Esophagus muscularis mucosa (tissue), 4 donors: ENCODE measurements around the gene FSD2. TPM values are rescaled to one million over a fixed set of nuclear protein-coding genes. Genes with fewer than 3 reads are reported as not detected.
A peak's percentile ranks its signal among the peaks of the same experiment; 100 is the strongest.

Experiments used
- DNase-seq: peaks from one replicate; pipeline ENCODE4 v3.0.0-alpha.2; 2017; ENCODE audit errors: extremely low spot score
- H3K27ac ChIP-seq, 4 donors: fragments of 200-600 bp; sonication (generic); replicated peaks in 1 of 4; 1 replicate in 3 of 4; 2 replicates in 1 of 4; pipeline ENCODE4 v1.5.1; 2016 to 2019; ENCODE audit warnings: mild to moderate bottlenecking in 1 of 4
- H3K27me3 ChIP-seq, 4 donors: fragments of 200-600 bp; sonication (generic); one replicate each; pipeline versions ENCODE4 v1.5.1 to v1.6.0; 2016 to 2019
- H3K36me3 ChIP-seq, 4 donors: fragments of 200-600 bp; sonication (generic); one replicate each; pipeline ENCODE4 v1.5.1; 2016 to 2019
- H3K4me1 ChIP-seq, 4 donors: fragments of 200-600 bp; sonication (generic); one replicate each; pipeline ENCODE4 v1.5.1; 2016 to 2019
- H3K4me3 ChIP-seq, 4 donors: fragments of 200-600 bp; sonication (generic); 1 replicate in 2 of 4; 2 replicates in 2 of 4; pipeline ENCODE4 v1.5.1; 2016 to 2019; ENCODE audit warnings: mild to moderate bottlenecking in 4 of 4, moderate library complexity in 1 of 4
- H3K9me3 ChIP-seq, 4 donors: fragments of 200-600 bp; sonication (generic); 1 replicate in 3 of 4; 2 replicates in 1 of 4; pipeline ENCODE4 v1.5.1; 2016 to 2019
- EP300 ChIP-seq: sonication (generic); formaldehyde crosslinking; IDR thresholded peaks from one replicate; pipeline ENCODE4 v1.6.1; 2017; ENCODE audit warnings: antibody characterized with exemption
- POLR2A ChIP-seq: fragments of 450-650 bp; IDR thresholded peaks from one replicate; pipeline ENCODE4 v1.6.1; 2017; ENCODE audit warnings: antibody characterized with exemption, moderate library complexity, mild to moderate bottlenecking, low read depth
- POLR2AphosphoS5 ChIP-seq, 2 donors: sonication (generic); formaldehyde crosslinking; IDR thresholded peaks; one replicate each; pipeline ENCODE4 v1.6.1; 2017; ENCODE audit warnings: antibody characterized with exemption in 2 of 2
- WGBS: methylation state at CpG from one replicate; pipeline ENCODE4 v1.1.5; 2018; 5-methylcytosine and 5-hydroxymethylcytosine counted together
- intact Hi-C: fragments of 100-400 bp; cut with DNase I; formaldehyde crosslinking; loops from one replicate; pipeline ENCODE4 v1.15.1; 2023
- total RNA-seq, 4 donors: library from RNA; depleted of rRNA; stranded (reverse); fragments of >200 nt; gene quantifications; one replicate each; pipeline versions ENCODE4 v1.1.0 to v1.2.1, GENCODE V29; 2016
- TF ChIP-seq, protein P1 (sequence below), 3 experiments: fragments of 200-600 bp in 2 of 3; fragments of 450-650 bp in 1 of 3; sonication (generic) in 2 of 3; IDR thresholded peaks; one replicate each; pipeline ENCODE4 v1.5.1; 2017 to 2019; ENCODE audit warnings: antibody characterized with exemption in 3 of 3, mild to moderate bottlenecking in 2 of 3, moderate library complexity in 1 of 3

FSD2 gene
- total RNA-seq, 4 donors from 2014 or later = not detected

DNA sequence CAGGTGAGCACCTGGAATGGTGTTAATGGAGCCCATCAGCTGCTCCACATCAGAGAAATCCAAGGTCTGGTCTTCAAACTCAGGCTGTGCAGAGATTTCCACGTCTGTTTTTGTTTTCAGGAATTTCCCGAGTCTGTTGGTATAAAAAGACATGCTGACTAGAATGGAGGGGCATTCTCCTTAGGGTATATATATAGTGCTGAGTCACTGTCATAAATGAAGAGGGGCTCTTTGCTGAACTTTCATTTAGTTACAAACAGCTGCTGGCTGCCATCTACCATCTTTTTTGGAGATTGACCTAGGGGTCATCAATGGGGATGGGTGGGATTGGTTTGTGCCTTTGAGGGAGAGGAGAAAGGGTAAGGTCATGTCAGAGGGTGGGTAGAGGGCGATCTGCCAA is 27.1 kb downstream of the FSD2 start:
- TF ChIP-seq, protein P1, sequence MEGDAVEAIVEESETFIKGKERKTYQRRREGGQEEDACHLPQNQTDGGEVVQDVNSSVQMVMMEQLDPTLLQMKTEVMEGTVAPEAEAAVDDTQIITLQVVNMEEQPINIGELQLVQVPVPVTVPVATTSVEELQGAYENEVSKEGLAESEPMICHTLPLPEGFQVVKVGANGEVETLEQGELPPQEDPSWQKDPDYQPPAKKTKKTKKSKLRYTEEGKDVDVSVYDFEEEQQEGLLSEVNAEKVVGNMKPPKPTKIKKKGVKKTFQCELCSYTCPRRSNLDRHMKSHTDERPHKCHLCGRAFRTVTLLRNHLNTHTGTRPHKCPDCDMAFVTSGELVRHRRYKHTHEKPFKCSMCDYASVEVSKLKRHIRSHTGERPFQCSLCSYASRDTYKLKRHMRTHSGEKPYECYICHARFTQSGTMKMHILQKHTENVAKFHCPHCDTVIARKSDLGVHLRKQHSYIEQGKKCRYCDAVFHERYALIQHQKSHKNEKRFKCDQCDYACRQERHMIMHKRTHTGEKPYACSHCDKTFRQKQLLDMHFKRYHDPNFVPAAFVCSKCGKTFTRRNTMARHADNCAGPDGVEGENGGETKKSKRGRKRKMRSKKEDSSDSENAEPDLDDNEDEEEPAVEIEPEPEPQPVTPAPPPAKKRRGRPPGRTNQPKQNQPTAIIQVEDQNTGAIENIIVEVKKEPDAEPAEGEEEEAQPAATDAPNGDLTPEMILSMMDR (IDR thresholded peaks at IDR 0.05) = no peak
- TF ChIP-seq EP300 (no peak), POLR2A (no peak), POLR2AphosphoS5 (IDR thresholded peaks at IDR 0.05) (no peak)
- DNase-seq = peak; percentile 21
- Histone ChIP-seq H3K9me3 (no peaks in the 10 kb centered on the region), H3K36me3 (peaks cover 0 to 11% (median 0%) of the 10 kb centered on the region in 4 donors), H3K27me3 (no peaks in the 10 kb centered on the region), H3K4me1 (no peaks in the 10 kb centered on the region), H3K4me3 (no peak overlapping the region), H3K27ac (no peak overlapping the region)
- intact Hi-C loops = no loop called here
- WGBS = 85% methylated on average over 3 of the region's 3 CpGs

DNA sequence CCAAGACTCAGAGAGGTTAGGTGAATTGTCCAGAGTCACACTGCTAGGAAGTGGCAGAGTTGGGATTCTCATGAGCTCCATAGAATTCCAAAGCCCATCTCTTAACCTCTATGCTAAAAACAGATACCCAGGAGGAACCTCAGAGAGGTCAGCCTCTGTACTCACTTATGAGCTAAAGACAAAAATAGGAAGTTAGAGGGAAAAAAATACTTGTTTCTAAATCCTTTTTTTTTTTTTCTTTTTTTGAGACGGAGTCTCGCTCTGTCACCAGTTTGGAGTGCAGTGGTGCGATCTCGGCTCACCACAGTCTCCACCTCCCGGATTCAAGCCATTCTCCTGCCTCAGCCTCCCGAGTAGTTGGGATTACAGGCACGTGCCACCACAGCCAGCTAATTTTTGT is 31.4 kb downstream of the FSD2 start:
- no peak overlapping the region for H3K4me3 ChIP-seq
- no peak for DNase-seq
- TF ChIP-seq EP300 (no peak), POLR2A (no peak)
- TF ChIP-seq, protein P1 (IDR thresholded peaks at IDR 0.05) = no peak
- intact Hi-C loops = no loop called here
- WGBS = 65% methylated on average over 7 of the region's 7 CpGs
- no peak overlapping the region for H3K27ac ChIP-seq
- H3K36me3 ChIP-seq = peaks cover 0 to 28% (median 0%) of the 10 kb centered on the region in 4 donors
- H3K9me3 ChIP-seq = no peaks in the 10 kb centered on the region
- H3K27me3 ChIP-seq = no peaks in the 10 kb centered on the region
- no peaks in the 10 kb centered on the region for H3K4me1 ChIP-seq

DNA sequence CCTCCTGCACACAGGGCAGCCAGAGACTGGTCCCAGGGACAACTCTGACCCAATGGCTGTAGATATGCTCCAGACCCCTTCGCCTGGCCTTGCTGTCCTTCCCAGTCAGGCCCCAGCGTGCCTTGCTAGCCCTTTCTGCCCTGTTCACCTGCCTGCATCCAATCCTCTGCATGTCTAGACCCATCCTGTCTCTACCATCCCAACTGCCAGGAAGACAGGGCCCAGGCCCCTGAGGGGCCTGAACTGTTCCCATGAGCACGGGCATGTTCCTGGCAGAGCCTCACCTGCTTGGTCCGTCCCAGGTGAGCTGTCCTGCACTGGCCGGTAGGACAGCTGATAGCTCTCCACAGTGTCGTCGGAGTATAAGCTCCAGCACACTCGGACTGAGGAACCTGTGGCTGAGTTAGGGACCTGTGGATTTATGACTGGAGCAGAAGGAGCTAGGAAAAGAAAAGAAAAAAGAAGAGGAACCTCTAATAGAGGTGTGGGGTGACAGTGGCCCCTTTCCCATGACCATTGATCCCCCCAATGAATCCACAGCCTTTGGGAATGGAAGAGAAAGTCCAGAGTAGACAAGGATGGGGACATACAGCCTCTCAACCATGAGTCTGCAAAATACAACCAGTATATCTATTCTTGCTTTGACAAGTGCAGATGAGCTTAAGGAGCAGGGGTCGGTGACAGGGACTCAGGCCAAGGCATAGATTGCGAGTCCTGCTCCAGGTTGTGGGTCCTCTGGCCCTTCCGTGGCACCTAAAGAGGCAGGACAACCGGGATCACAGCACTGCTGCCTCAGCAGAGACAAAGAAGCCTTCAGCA is 33.9 kb downstream of the FSD2 start:
- 89% methylated on average over 11 of the region's 12 CpGs for WGBS
- peak; percentile 80 for DNase-seq
- TF ChIP-seq, protein P1 (IDR thresholded peaks at IDR 0.05) = no peak
- TF ChIP-seq POLR2A (no peak), POLR2AphosphoS5 (IDR thresholded peaks at IDR 0.05) (no peak), EP300 (no peak)
- H3K4me3 ChIP-seq = no peak overlapping the region
- no peak overlapping the region for H3K27ac ChIP-seq
- H3K9me3 ChIP-seq = no peaks in the 10 kb centered on the region
- intact Hi-C loops = no loop called here
- H3K36me3 ChIP-seq = peaks cover 0 to 20% (median 3%) of the 10 kb centered on the region in 4 donors
- H3K27me3 ChIP-seq = no peaks in the 10 kb centered on the region
- H3K4me1 ChIP-seq = peaks cover 0 to 4% (median 0%) of the 10 kb centered on the region in 4 donors

DNA sequence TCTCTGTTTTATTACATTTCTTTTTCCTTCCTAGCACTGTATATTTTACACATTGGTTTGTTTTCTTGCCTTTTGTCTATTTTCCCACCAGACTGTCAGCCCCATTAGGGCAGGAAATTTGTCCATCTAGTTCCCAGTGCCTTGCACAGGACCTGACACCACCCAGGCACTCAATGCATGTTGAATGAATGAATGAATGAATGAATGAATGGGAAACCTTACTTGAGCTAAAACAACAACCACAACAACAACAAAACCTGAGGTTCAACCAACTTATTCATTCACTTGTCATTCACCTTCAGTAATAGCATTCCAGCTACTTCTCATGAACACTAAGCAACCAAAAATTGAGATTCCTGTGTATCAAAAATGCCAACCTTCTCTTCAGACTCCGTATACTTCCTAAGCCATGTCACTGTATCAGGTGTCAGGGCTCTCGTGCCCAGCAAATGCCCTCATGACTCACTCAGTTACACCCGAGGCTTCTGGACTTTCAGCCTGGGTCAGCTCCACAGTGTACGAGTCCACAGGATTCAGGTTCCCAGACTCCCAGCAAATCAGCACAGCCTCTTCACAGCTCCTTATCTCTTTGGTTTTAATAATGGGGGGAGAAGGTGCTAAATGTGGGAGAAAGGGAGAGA is 37.3 kb downstream of the FSD2 start:
- Histone ChIP-seq H3K9me3 (no peaks in the 10 kb centered on the region), H3K27ac (no peak overlapping the region), H3K36me3 (peaks cover 0 to 35% (median 20%) of the 10 kb centered on the region in 4 donors), H3K4me1 (peaks cover 0 to 4% (median 0%) of the 10 kb centered on the region in 4 donors), H3K4me3 (no peak overlapping the region), H3K27me3 (no peaks in the 10 kb centered on the region)
- WGBS = 83% methylated on average over 4 of the region's 4 CpGs
- no peak for DNase-seq
- intact Hi-C loops = no loop called here
- TF ChIP-seq, protein P1 (IDR thresholded peaks at IDR 0.05) = no peak
- no peak for TF ChIP-seq EP300
- no peak for TF ChIP-seq POLR2A
- no peak for TF ChIP-seq POLR2AphosphoS5 (IDR thresholded peaks at IDR 0.05)
